ENCODE data around the gene VASH1.
"Not testable (repeated sequence)": the region's sequence is repeated elsewhere in the genome, so short reads cannot be mapped to it uniquely, and the experiment has no call there.

The VASH1 gene

DNA sequence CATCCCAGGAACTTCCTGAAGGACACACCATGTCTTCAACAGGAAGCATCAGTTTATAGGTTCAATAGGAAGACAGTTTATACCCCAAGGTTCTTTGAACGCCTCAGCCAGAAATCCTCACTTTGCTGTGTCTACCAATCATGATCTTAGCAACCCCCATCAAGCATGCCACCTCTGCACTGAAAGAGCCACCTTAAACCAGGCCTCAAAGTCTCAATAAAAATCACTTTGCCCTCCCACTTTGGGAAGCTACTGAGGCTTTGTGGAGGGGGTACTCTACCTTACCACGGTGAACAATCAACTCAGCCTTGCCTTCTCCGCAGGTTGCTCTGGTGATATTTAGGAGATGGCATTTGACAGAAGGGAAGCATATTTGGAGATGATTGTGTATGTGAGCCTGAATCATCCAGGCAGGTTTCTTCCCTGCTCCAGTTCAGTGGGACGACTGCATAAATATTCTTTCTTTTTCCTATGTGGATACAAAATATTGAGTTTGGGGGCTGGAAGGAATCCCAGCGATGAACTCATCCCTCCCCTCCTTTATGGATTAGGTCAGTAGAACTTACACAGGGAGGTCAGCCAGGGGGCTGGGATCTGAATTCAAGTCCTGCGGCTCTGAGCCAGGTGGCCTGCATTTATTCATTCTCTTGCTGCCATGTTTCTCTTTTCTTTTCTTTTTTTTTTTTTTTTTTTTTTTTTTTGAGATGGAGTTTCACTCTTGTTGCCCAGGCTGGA, 42.8 kb upstream of the VASH1 start:
- TF ChIP-seq, protein P1, sequence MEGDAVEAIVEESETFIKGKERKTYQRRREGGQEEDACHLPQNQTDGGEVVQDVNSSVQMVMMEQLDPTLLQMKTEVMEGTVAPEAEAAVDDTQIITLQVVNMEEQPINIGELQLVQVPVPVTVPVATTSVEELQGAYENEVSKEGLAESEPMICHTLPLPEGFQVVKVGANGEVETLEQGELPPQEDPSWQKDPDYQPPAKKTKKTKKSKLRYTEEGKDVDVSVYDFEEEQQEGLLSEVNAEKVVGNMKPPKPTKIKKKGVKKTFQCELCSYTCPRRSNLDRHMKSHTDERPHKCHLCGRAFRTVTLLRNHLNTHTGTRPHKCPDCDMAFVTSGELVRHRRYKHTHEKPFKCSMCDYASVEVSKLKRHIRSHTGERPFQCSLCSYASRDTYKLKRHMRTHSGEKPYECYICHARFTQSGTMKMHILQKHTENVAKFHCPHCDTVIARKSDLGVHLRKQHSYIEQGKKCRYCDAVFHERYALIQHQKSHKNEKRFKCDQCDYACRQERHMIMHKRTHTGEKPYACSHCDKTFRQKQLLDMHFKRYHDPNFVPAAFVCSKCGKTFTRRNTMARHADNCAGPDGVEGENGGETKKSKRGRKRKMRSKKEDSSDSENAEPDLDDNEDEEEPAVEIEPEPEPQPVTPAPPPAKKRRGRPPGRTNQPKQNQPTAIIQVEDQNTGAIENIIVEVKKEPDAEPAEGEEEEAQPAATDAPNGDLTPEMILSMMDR (IDR thresholded peaks at IDR 0.05; ENCODE audit: extremely low read depth, missing control alignments) = no peak
- no peak for DNase-seq (ENCODE audit: low spot score)

DNA sequence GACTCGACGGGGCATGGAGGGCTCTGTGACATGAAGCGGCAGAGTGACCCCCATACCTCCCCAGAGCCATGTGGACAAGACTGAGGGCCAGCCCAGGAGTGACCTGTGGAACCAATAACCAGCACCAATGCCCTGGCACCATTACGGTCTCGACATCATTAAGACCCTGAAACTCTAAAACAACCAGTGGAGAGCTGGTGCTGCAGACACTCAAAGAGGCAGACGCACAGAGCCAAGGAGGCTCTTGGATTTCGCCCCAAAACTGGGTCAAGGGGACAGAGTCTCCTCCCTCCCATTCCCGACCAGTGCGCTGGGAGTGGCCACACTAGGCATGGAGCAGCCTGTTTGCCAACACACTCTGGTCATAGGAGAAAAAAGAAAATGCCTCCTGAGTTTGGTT, 41.6 kb upstream of the VASH1 start:
- no peak for DNase-seq (ENCODE audit: low spot score)
- TF ChIP-seq, protein P1 (IDR thresholded peaks at IDR 0.05; ENCODE audit: extremely low read depth, missing control alignments) = no peak

DNA sequence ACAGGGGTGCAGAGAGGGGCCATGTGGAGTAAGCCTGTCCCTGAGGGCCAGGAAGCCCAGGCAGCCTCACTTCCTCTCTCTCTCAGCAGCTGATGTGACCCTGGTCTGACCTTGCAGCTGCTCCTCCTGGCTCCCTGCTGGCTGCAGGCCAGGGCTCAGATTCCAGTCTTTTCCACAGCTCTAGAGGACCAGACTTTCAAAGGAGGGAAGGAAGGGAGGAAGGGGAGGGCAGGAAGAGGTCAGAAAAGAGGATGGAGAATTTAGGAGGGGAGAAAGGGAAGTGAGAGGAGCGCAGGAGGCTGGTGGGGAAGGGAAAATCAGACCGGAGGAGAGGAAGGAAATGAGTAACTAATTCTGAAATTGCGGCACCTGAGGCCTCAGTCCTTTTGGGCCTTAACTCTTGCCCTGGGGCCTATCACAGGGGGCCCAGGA, 40.9 kb upstream of the VASH1 start:
- TF ChIP-seq, protein P1 (IDR thresholded peaks at IDR 0.05; ENCODE audit: extremely low read depth, missing control alignments) = no peak
- DNase-seq (ENCODE audit: low spot score) = peak; percentile 65

DNA sequence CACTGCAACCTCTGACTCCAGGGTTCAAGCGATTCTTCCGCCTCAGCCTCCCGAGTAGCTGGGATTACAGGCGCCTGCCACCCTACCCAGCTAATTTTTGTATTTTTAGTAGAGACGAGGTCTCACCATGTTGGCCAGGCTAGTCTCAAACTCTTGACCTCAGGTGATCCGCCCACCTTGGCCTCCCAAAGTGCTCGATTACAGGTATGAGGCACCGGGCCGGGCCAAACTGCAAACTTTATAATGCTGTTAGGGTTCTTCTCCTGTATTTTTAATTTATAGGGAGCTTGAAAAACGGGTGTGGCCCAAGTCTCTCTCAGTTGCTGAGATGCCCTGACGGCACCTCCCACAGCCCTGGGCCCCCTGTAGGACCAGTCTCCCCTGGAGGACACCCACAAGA, 39.8 kb upstream of the VASH1 start:
- DNase-seq (ENCODE audit: low spot score) = not testable (repeated sequence)

DNA sequence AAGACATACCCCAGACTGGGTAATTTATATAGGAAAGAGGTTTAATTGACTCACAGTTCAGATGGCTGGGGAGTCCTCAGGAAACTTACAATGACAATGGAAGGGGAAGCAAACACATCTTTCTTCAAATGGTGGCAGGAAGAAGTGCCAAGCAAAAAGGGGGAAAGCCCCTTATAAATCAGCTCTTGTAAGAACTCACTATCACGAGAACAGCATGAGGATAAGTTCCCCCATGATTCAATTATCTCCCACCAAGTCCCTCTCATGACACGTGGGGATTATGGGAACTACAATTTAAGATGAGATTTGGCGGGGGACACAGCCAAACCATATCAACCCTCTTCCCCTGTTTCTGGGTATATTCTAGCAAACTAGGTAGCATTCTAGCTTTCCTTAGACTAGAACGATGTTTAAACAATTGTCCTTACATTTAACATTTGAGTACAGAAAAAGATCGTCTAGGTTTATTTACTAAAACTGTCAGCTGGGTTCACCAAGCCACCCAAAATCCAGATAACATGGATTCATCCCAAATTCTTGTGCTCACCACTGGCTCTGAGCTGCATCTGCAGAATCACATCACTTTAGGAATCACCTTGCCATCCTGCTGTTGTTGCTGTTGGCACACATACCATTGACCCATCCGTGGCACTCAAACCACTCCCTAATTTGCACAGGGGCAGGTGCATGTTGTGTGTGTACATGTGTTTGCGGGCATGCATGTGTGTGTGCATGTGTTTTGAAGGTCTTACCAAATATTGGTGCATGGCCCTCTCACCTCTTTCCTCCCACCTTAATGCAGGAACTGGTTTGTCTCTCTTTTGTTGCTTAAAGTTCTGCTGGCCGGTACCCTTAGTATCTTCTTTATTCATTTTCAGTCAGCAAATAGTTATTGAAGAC, 36.4 kb upstream of the VASH1 start:
- no peak for DNase-seq (ENCODE audit: low spot score)
- TF ChIP-seq, protein P1 (IDR thresholded peaks at IDR 0.05; ENCODE audit: extremely low read depth, missing control alignments) = no peak

DNA sequence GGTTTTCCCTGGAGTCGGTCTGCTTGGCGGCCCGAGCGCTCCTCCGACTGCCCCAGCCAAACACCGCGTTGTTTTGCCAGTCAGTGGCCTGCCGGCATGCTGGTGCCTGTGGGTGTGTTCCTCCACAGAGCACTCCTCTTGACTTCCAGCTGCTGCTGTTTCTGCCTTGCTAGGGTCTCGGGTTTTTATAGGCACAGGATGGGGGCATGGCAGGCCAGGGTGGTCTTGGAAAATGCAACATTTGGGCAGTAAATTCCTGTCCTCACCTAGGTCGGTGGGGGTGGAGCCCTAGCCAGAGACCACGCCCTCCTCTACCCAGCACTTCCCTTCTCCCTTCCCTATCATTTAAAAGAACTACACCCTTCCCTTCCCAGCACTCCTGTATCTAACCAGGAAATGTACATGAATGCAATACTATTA, 34.7 kb upstream of the VASH1 start:
- no peak for DNase-seq (ENCODE audit: low spot score)
- TF ChIP-seq, protein P1 (IDR thresholded peaks at IDR 0.05; ENCODE audit: extremely low read depth, missing control alignments) = no peak

DNA sequence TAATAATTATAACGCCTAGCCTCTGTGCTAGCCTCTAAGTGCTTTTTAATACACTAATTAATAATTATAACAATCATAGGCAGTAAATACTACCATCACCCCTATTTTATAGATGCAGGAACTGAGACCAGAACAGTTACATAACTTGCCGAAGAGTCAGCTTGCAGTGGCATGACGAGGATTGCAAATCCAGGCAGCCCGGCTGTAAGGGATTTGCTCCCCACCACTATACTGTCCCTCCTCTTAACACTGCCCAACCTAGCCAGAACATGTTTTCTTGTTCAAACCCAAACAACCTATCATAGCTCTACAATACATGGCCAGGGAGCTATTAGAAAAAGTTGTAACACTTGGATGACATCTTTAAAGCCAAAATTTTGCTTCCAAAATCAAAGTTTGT, 33.9 kb upstream of the VASH1 start:
- TF ChIP-seq, protein P1 (IDR thresholded peaks at IDR 0.05; ENCODE audit: extremely low read depth, missing control alignments) = no peak
- no peak for DNase-seq (ENCODE audit: low spot score)
